NB4 (cell line): Measurements from ENCODE around the gene RABEPK.
"Not testable (repeated sequence)": the region's sequence is repeated elsewhere in the genome, so short reads cannot be mapped to it uniquely, and the experiment has no call there.

Source experiments
- DNase-seq: peaks from one replicate; pipeline ENCODE4 v3.0.0; 2010; ENCODE audit warnings: low read depth
- H3K4me3 ChIP-seq: one replicate; pipeline ENCODE4 v1.5.1; 2011; ENCODE audit warnings: mild to moderate bottlenecking, low read depth, low read length, moderate library complexity
- CTCF ChIP-seq: IDR thresholded peaks from one replicate; pipeline ENCODE4 v1.5.1; 2012; ENCODE audit warnings: low read depth, low read length
- MYC ChIP-seq: IDR thresholded peaks from 2 replicates; pipeline ENCODE4 v1.6.1; 2011; ENCODE audit warnings: low read depth, low read length
- POLR2A ChIP-seq: IDR thresholded peaks from 2 replicates; pipeline ENCODE4 v1.6.1; 2011; ENCODE audit warnings: mild to moderate bottlenecking; ENCODE audit not compliant: insufficient read length; ENCODE audit errors: extremely low read depth
- TF ChIP-seq, protein P1 (sequence below): IDR thresholded peaks from 2 replicates; pipeline ENCODE4 v1.6.1; 2011; ENCODE audit warnings: low read depth, low read length

Gene RABEPK

DNA sequence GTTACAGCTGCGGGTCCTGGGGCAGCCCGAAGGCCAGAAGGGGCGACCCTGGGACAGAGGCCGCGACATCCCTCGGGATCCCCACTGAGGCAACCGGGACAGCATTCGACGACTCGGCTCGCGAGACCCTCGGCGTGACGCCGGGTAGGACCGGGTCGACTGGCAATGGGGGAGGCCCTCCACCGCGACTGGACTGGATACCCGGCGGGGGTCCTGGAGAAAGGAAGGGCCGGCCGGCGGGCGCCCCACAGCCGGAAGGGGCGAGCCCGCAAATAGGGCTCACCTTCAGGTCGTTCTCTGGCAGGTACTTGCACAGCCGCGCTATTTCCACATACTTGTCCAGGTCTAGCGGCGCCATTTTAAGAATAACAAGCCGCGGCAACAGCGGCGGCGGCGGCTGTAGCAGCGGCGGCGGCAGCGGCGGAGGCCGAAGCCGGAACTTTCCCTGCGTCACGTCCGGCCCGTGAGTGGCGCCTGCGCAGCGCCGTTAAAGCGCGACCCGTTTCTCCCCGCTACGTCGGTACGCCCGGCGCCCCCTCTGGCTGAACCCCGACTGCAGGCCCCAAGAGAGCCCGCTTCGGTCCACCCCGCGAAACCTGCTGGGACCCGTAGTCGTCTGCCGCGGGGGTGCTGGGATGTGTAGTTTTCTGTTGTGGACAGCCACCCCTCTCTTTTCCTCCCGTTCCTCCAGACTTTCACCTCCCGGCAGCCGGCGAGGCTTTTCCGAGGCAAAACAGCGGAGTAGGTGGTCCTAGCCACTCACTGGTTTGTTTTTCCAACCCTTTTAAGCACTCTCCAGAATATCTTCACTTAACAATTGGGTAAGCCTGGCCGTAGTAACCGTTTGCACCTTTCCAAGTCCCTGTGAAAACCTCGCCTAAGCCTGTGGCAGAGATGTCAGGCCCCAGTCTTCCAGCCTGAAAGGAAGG lies 10.7 kb upstream of the RABEPK start, which contains the start of gene PPP6C:
Gene PPP6C, minus strand, starts transcription at position 443 of the 929 bp plus-strand sequence. Its CDS starts 85 bp downstream, at position 358.
- peak; percentile 97 for DNase-seq
- H3K4me3 ChIP-seq: peak within 1 kb of the TSS; percentile 79
- peak; percentile 57 for TF ChIP-seq POLR2A
- peak; percentile 61 for TF ChIP-seq CTCF
- TF ChIP-seq, protein P1, sequence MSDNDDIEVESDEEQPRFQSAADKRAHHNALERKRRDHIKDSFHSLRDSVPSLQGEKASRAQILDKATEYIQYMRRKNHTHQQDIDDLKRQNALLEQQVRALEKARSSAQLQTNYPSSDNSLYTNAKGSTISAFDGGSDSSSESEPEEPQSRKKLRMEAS: peak; percentile 55
- TF ChIP-seq MYC: no peak; the same call in 1 of the 2 replicates

DNA sequence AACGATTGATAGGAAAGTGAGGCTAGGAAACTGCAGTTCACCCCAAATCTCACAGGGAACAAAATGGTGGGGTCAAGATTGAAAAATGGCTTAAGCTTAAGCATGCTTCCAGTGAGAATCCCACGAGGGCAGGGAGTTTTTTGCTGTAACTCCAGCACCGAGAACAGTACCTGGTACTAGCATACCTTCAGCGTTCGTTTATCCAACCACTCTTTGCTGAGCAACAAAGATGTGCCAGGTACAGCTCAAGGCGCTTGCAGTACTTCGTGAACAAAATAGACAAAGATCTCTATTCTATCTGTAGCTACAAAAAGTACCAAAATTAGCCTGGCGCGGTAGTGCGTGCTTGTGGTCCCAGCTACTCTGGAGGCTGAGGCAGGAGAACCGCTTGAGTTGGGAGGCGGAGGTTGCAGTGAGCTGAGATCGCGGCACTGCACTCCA lies 10.0 kb upstream of the RABEPK start:
- H3K4me3 ChIP-seq: peak overlapping the region; percentile 79
- DNase-seq: peak; percentile 33
- TF ChIP-seq, protein P1: 0 out of 2 replicates have a peak, but pooled peaks have one; percentile 25
- peak; percentile 55 for TF ChIP-seq MYC
- TF ChIP-seq CTCF: no peak

- H3K4me3 ChIP-seq: not testable (repeated sequence)
- DNase-seq: peak; percentile 48
Measured at GRCh38 chr9:125194466-125194865, 5.9 kb upstream of the RABEPK start.

DNA sequence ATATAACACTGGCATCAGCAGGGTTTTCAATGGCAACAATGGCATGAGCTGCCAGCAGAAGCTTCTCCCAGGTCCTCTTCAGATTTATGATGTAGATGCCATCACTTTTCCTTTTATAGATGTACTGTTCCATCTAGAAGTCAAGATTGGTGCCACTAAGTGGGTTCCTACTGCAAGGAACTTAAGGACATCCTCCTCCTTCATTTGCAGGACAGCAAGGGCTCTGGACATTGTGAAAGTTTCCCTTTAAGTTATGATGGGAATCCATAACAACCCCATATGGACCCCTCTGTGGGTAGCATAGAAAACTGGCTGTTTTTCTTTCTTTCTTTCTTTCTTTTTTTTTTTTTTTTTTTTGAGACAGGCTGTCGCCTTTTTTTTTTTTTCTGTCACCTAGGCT lies 4.8 kb upstream of the RABEPK start:
- not testable (repeated sequence) for H3K4me3 ChIP-seq, DNase-seq

GRCh38 chr9:125202846-125203618 lies 2.7 kb downstream of the RABEPK start:
- H3K4me3 ChIP-seq: no peak overlapping the region
- DNase-seq: no peak
- TF ChIP-seq POLR2A (no peak), CTCF (no peak), MYC (no peak)
- TF ChIP-seq, protein P1: no peak

DNA sequence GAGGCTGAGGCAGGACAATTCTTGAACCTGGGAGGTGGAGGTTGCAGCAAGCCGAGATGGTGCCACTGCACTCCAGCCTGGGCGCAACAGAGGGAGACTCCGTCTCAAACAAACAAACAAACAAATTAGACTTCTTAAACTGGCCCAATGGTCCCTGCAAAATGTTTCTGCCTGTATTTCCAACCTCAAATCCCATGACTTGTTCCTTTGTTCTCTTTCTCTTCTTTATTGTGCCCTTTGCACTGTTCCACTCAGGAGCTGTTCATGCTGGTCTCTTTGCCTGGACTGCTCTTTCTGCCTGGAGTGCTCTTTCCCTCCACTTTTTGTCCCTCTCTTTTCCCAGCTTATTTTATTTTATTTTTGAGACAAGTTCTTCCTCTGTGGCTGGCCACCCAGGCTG lies 4.1 kb downstream of the RABEPK start:
- no peak overlapping the region for H3K4me3 ChIP-seq
- DNase-seq: no peak
- TF ChIP-seq, protein P1: no peak
- TF ChIP-seq POLR2A: no peak

GRCh38 chr9:125214186-125214585 lies 13.8 kb downstream of the RABEPK start:
- no peak overlapping the region for H3K4me3 ChIP-seq
- no peak for DNase-seq
- TF ChIP-seq POLR2A (no peak), CTCF (no peak), MYC (no peak)
- TF ChIP-seq, protein P1: no peak
